ENCODE data around the gene NOXO1. TPM values are rescaled to one million over a fixed set of nuclear protein-coding genes. Genes with fewer than 3 reads are reported as not detected.
"Not testable (repeated sequence)": the region's sequence is repeated elsewhere in the genome, so short reads cannot be mapped to it uniquely, and the experiment has no call there.

NOXO1 gene
- total RNA-seq, 1 experiment from 2014 or later = not detected

DNA sequence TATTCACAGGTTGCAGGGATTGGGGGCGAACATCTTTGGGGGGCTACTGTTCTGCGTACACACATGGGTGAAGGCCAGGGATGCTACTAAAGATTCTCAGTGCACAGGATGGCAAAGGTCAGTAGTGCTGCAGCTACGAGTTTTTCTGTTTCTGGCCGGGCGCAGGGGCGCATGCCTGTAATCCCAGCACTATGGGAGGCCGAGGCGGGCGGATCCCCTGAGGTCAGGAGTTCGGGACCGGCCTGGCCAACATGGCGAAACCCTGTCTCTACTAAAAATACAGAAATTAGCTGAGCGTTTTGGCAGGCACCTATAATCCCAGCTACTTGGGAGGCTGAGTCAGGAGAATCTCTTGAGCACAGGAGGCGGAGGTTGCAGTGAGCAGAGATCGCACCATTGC, 32.3 kb upstream of the NOXO1 start:
- DNase-seq (ENCODE audit: low read depth) = no peak

DNA sequence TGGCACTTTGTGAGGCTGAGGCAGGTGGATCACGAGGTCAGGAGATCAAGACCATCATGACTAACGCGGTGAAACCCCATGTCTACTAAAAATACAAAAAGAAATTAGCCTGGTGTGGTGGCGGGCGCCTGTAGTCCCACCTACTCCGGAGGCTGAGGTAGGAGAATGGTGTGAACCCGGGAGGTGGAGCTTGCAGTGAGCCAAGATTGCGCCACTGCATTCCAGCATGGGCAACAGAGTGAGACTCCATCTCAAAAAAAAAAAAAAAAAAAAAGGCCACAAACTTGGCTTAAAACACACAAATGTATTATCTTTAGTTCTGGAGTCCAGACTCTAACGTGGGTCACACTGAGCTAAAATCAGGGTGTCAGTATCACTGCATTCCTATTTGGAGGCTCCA, 30.5 kb upstream of the NOXO1 start:
- not testable (repeated sequence) for DNase-seq (ENCODE audit: low read depth)

DNA sequence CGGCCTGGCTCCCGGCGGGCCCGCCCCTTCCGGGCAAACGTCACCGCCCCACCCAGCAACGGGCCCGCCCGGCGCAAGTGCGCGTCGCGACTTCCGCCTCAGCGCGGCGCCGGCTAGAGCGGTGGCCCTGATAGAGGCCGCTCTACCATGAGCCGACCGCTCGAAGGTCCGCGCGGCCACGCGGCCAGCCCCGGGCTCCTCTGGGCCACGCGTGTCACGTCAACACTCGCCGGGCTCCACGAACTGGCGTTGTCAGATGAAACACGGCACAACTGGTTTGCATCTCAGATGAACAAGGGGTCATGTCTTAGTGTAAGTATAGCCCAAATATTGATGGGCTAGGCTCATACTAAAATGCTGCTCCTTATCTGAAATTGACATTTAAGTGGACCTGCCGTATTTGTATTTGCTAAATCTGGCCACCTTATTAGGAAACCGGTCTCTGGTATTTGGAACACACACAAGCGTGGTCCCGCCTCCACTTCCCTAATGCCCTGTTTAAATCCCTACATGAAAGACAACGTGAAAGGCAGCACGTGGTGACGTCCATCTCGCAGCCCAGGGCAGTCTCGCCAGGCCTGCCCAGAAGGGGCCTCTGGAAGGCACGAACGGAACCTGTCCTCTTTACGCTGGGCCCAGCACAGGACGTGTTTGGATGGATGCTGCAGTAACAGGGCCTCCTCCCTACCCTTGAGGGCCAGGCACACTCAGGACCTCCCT, 28.7 kb upstream of the NOXO1 start, which contains the start of gene ZNF598:
TSS of gene ZNF598 (minus strand) at position 31 of the 720 bp plus-strand sequence.
- peak; percentile 79 for DNase-seq (ENCODE audit: low read depth)

DNA sequence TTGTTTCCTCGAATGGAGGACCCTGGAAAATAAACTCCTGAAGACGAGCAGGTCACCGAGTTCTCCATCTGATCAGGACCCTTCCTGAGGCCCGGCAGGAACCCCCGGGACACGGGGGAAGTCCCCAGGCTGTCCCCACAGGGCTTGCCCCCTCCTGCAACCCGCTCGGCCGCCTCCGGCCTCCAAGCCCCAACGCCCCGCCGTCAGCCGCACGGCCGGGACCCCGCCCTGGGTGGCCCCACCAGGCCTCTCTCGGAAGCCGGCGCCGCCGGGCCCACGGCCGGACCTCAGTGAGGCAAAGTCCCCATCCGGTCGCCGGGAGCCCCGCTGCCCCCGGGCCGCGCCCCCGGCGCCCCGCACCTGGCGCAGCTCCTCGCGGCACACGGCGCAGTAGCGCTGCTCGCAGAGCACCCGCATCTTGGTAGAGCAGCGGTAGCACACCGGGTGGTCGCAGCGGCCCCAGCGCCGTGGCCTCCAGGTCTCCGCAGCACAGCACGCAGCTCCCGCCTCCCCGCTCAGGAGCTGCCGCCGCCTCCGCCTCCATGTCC, 28.0 kb upstream of the NOXO1 start:
- DNase-seq (ENCODE audit: low read depth) = no peak

DNA sequence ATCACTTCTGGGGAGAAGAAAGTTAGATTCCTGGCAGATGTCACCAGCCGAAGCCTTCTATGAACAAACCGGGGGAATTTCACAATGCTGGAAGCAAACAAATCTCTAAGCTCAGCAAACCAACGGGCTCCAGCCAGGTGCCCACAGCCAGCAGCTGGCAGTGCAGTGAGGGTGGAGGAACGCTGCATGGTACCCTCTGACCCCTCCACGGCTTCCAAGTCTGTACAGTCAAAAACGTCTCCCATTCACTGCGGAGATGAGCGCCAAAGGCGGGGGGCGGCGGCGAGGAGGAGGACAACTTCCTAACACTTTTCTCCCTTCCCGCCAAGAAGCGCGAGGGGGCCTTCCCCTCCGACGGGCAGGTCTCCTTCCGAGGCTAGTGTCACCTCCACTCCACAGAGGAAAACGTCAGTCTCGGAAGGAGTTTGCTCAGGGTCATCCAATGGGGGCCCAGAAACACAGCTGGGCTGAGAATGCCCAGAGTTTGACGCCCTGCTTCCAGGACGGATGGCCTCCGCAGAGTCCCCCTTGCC, 27.4 kb upstream of the NOXO1 start:
- no peak for DNase-seq (ENCODE audit: low read depth)

DNA sequence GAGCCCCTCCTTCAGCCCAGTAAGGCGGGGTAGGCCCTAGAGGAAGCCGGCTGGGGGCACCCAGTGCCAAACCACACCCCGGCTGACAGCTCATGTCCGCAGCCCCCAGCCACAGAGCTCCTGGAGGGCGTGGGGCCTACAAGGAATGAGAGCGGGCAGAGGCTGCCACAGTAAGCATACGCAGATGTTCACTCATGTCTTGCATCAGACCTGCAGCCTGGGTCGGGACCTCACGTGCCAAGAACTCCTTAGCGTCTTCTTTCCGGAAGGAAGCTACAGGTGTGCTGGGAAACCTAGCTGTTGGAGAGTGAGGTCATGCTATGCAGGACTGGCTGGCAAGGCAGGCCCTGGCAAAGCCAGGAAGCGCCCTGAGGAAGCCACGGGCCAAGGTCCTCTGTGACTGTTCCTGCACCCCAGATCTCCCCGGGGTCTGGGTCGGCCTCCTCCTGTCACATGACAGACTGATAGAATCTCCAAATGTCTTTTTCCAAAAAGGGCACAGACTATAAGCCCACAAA, 26.8 kb upstream of the NOXO1 start:
- peak; percentile 91 for DNase-seq (ENCODE audit: low read depth)

DNA sequence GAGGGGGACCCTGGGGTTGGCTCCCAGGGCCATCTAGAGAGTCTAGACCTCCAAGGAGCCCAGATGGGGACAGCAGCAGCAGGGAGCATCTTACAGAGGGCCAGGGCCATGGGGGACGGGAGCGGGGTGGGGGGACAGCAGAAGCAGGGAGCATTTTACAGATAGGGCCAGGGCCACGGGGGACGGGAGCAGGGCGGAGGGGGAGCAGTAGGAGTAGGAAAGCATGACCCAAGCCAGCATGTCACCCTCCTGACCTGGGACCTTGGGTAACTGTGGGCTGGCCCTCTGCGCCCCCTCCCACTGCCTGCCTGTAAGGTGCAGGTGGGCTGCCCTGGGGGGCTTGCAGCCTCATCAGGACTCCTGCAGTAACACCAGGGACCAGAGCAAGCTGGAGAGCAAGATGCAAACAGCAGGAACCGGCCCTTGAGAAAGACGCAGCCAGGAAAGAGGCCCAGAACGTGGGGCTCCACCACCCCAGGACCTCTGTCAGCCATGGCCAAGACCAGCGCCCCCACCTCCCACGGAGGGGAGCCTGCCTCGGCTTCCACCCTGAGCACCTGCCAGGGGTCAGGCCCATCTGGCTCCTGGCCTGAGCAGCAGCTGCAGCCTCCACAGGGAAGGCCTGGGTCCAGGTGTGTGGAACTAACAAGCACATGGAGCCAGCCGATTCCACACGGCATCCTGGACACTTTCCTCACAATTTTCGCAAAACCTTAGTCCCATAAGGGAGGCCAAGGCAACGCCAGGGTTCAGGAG, 26.0 kb upstream of the NOXO1 start:
- no peak for DNase-seq (ENCODE audit: low read depth)

DNA sequence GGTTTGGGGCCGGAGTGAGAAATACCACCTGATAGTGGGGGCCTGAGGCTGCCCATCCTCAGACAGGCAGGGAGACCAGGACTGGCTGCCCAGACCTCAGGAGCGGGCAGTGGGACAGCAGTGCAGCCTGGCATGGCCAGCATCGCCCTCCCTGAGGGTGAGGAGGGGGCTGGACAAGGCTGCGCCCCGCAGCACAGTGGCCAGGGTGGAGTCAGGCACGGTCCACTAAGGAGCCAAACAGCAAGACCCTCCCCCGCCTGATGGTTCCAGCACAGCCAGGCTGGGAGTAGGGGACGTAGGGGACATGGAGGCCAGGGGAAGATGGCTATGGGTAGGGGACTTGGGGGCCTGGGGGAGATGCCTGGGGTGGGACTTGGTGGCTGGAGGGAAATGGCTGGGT, 25.0 kb upstream of the NOXO1 start:
- DNase-seq (ENCODE audit: low read depth) = no peak

DNA sequence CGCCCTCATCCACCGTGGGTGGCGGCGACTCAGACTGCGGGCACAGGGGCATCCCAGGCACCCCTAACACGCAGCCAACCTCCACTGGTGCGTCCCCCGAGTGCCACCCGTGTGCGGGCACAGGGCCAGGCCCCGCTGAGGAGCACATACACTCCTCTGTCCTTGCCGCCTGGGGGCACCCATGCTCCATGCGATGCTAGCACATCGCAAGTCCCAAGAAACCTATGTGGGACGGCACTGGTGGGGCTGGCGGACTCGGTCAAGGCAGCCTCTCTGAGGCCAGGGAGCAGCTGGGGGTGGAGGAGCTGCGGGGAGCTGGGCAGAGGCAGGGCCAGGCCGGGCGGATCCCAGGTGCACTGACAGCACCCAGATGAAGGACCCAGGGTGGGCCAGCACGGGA, 24.4 kb upstream of the NOXO1 start:
- no peak for DNase-seq (ENCODE audit: low read depth)

DNA sequence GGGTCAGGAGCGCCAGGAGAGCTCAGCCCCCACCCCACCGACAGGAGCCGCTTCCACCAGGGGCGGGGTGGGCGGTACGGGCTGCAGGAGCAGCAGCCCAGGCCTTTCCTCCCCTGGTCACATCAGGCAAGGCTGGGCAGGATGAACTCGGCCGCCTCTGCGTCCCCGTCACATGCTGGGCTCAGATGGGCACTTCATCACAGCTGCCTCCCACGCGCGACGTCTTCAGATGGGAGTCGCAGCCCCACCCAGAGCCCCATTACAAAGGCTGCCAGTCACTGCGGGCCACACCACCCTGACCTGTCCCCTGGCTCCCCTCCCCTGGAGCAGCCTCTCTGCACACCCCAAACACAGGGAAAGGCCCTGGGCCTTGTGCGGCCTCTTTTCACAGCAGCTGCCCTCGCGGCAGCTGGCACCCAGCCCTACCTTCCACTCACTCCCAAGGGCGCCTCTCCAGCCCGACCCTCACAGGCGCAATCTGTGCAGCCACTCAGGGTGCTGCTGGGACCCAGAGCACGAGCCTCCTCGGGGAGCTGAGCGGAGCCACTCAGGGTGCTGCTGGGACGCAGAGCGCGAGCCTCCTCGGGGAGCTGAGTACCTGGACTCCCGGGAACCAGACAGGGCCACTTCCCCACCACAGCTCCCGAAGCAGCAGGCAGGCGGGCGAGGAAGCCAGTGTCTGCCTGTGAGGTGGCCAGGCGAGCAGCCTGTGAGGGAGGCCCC, 23.7 kb upstream of the NOXO1 start:
- DNase-seq (ENCODE audit: low read depth) = no peak

DNA sequence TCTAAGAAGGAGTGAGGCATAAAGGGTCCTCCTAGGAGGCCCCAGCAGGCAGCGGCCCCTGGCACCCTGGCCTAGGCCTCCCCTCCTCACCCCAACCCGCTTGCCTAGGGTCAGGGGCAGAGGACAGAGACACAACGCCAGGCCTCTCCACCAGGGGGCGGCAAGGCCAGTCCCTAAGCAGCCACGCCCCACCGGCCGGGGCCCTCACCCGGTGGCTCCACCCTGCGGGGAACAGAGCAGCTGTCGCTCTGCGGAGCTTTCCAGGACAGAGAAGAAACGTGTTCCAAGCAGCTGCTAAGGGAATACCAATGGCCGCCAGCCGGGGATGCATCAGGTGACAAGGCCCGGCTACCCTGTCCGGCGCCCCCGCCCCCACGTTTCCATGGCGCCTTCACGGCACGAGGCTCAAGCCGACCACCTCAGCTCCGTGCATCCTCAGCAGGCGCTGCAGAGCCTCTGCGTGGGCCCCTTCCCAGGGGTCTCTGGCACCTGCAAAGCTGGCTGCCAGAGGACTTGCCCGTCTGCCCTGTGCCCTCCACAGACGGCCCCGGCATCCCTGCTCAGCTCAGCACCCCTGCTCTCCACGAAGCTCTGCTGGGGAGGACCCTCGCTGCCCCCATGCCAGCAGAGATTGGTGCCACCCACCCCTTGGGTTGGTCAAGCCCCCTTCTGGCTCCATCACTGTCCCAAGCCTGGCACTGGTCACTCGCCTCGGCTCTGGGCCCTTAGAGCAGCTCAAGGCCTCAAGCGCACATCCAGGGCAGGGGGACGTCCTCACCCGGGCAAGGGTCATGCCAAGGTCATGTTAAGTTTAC, 22.8 kb upstream of the NOXO1 start:
- peak; percentile 63 for DNase-seq (ENCODE audit: low read depth)

DNA sequence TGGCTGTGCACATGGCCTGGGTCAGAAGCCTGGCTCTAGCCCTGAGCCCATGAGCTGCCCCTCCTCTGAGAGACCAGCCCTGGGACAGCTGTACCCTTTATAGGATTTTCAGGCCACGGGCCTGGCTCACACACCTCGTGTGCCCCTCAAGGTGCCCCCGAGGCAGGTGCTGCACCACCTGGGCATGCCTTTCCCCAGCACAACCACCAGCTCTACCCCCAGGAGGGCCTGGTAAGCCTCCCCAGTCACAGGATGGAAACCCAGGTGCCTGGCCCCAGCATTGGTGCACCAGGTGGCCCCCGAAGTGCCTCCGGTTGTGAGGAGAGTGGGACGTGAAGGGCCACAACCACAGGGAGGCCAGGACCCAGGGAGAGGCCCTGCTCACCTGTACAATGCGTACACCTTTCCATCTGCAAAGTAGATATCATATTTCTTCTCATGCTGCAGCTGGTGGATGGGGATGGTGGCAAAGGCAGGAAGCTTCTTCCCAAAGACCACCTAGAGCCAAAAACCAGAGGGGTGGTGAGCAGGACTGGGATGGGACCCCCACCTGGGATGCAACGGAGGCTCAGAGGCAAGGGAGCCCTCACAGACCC, 22.1 kb upstream of the NOXO1 start:
- no peak for DNase-seq (ENCODE audit: low read depth)

DNA sequence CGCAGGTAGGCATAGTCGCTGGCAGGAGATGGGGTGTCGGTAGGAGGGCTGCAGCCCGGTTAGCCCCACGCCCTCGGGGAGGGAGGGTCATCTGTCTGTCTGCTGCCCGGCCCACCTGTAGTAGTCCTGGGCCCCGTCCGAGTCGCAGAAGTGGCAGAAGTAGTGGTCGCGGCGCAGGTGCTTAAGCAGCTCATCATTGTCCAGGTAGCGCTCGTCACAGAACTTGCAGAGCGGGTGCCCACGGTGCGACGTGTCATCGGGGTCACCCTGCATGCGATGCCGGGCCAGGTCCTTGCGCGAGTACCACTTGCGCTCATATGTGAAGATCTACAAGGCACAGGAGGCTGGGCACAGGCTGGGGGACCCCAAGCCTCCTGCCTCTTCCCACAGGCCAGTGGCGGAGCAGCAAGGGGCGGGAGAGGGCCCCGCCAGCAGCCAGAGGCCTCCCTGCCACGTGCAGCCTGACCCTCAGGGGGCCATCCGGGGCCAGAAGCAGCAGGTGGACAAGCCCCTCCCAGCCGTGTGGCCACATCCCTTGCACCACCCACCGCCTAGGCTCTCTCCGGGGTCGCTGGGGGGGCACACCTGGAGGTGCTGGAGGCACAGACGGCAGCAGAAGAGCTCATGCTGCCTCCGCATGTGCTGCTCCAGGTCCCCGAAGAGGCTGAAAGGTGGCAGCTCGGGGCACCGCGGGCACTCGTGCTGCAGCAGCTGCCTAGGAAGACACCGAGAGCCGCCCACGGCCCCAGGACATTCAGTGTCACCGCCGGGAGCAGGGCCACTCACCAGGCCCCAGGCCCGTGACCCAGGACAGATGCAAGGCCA, 21.3 kb upstream of the NOXO1 start:
- no peak for DNase-seq (ENCODE audit: low read depth)

DNA sequence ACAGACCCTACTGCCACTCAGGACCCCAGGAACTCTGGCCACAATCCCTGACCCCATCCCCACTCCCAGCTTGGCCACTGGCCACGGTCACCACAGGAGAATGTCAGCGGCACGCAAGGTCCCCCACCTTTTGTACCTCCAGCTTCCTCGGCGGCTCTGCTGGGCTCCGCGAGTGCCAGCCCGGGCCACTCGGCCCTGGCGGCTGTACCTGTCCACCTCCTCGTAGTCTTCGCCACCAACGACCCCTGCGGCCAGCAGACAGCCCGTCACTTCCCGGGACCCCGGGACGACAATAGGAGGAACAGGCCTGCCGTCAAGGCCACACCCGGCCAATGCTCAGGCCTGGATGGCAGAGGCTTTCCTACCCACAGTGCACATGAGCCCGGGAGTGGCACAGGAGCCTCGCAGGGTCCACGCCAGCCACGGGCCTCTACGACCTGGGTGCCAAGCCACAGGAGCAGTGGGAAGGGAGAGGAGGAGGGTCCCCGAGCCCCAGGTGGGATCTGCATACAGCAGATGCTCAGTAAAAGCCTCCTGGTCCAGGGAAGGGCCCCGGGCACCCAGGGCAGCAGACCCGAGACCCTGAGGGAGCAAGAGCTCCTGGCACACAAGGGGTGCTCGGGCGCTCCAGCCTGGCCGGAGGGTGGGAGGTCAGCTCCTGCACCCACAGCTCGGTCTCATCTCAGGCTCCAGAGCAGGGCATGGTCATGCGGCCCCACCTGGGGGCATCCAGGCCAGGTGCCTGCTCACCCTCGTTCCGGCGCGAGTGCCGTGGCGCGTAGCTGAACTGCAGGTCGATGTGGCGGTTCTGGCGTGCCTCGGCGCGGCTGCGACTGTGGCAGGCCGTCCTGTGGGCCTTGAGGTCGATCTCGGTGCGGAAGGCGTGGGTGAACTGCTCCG, 20.4 kb upstream of the NOXO1 start:
- DNase-seq (ENCODE audit: low read depth) = no peak

DNA sequence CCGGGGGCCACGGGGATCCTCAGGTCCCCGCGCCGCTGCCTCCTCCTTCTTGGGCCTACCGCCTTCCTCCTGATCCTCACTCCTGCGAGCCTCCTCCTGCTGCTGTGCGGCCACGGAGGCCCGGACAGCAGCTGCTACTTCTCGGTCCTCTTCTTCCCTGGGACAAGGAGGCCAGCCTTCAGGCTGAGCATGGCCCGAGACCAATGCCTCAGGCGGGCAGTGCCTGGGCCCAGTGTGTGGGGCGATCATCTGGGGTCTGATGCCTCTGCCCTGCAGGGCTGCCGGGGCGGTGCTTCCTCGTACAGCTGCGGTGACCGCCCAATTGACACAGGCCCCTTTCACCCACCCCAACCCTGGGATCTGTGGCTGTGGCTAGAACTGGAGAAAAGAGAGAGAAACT, 19.8 kb upstream of the NOXO1 start:
- DNase-seq (ENCODE audit: low read depth) = no peak

DNA sequence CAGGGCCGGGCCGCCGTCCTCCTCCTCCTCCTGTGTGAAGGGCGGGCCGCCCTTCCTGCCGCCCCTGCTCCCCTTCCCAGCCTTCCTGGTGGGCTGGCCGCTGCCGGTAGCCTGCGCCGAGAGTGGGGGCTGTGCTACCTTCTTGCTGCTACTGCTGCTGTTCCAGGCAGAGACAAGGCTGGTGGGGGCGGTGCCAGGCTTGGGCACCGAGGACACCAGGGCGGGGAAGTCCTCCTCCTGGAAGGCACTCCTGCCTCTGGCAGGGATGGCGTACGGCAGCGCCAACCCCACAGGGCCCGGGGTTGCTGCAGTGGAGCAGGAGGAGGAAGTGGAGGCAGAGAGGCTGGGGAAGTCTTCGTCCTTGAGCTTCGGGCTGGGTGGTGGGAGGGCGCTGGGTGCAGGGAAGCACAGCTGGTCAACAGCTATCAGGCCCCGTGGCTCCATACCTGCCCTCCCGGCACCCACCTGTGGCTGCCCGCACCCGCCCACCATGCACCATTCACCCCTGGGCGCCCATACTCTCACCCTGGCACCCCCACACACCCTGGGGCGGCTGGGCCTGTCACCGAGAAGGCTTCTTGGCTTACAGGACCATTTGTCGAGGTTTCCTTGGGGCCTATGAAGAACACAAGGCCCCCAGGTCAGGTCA, 18.7 kb upstream of the NOXO1 start:
- DNase-seq (ENCODE audit: low read depth) = no peak

Measured in HT1080 (cell line).